Nephron (organoid): Measurements from ENCODE around the gene CKAP5.
A peak's percentile ranks its signal among the peaks of the same experiment; 100 is the strongest.

Experiments
- H3K27ac Mint-ChIP-seq, 3 experiments: 2 replicates each; pipeline ENCODE4 v1.8.0; 2020; ENCODE audit warnings: mixed read lengths in 3 of 3, mild to moderate bottlenecking in 2 of 3, moderate library complexity in 1 of 3
- H3K27me3 Mint-ChIP-seq: 2 replicates; pipeline ENCODE4 v1.8.0; 2021; ENCODE audit warnings: low read depth, mild to moderate bottlenecking, moderate library complexity, mixed read lengths
- H3K36me3 Mint-ChIP-seq: 2 replicates; pipeline ENCODE4 v1.8.0; 2020; ENCODE audit warnings: low read depth, mixed read lengths
- H3K4me1 Mint-ChIP-seq: 2 replicates; pipeline ENCODE4 v1.8.0; 2020; ENCODE audit warnings: mixed read lengths
- H3K4me3 Mint-ChIP-seq, 3 experiments: 2 replicates each; pipeline ENCODE4 v1.8.0; 2020; ENCODE audit warnings: mild to moderate bottlenecking in 3 of 3, mixed read lengths in 3 of 3, moderate library complexity in 2 of 3
- H3K9me3 Mint-ChIP-seq: 2 replicates; pipeline ENCODE4 v1.8.0; 2020; ENCODE audit warnings: mixed read lengths
- CTCF ChIP-seq, 3 experiments: fragments of 200-600 bp; sonication (generic); IDR thresholded peaks; one replicate each; pipeline ENCODE4 v1.5.0; 2021; ENCODE audit warnings: antibody characterized with exemption in 3 of 3; ENCODE audit not compliant: unreplicated experiment in 3 of 3

Gene CKAP5

GRCh38 chr11:46837860-46838259 is 8.2 kb downstream of the CKAP5 start:
- Mint-ChIP-seq H3K4me3 (no peak overlapping the region), H3K27ac (no peak overlapping the region), H3K36me3 (peaks cover 7% of the 10 kb centered on the region), H3K4me1 (peaks cover 10% of the 10 kb centered on the region), H3K27me3 (no peaks in the 10 kb centered on the region), H3K9me3 (no peaks in the 10 kb centered on the region)
- no peak for TF ChIP-seq CTCF (IDR thresholded peaks at IDR 0.05; ENCODE audit: unreplicated experiment in 3 of 3)

GRCh38 chr11:46836870-46837269 is 9.2 kb downstream of the CKAP5 start:
- no peaks in the 10 kb centered on the region for H3K27me3 Mint-ChIP-seq
- no peak overlapping the region for H3K27ac Mint-ChIP-seq
- H3K36me3 Mint-ChIP-seq, result peaks cover under 1% of the 10 kb centered on the region
- no peaks in the 10 kb centered on the region for H3K9me3 Mint-ChIP-seq
- TF ChIP-seq CTCF (IDR thresholded peaks at IDR 0.05; ENCODE audit: unreplicated experiment in 3 of 3), result no peak
- no peak overlapping the region for H3K4me3 Mint-ChIP-seq
- peaks cover 5% of the 10 kb centered on the region for H3K4me1 Mint-ChIP-seq

GRCh38 chr11:46836431-46836830 is 9.6 kb downstream of the CKAP5 start:
- H3K27ac Mint-ChIP-seq, result no peak overlapping the region
- no peaks in the 10 kb centered on the region for H3K9me3 Mint-ChIP-seq
- H3K27me3 Mint-ChIP-seq, result no peaks in the 10 kb centered on the region
- H3K4me3 Mint-ChIP-seq, result no peak overlapping the region
- H3K36me3 Mint-ChIP-seq, result peaks cover under 1% of the 10 kb centered on the region
- no peak for TF ChIP-seq CTCF (IDR thresholded peaks at IDR 0.05; ENCODE audit: unreplicated experiment in 3 of 3)
- peaks cover 5% of the 10 kb centered on the region for H3K4me1 Mint-ChIP-seq

- peaks cover 5% of the 10 kb centered on the region for H3K4me1 Mint-ChIP-seq
- H3K27ac Mint-ChIP-seq, result no peak overlapping the region
- no peak for TF ChIP-seq CTCF (IDR thresholded peaks at IDR 0.05; ENCODE audit: unreplicated experiment in 3 of 3)
Measured at GRCh38 chr11:46835897-46836296, 10.2 kb downstream of the CKAP5 start.

DNA sequence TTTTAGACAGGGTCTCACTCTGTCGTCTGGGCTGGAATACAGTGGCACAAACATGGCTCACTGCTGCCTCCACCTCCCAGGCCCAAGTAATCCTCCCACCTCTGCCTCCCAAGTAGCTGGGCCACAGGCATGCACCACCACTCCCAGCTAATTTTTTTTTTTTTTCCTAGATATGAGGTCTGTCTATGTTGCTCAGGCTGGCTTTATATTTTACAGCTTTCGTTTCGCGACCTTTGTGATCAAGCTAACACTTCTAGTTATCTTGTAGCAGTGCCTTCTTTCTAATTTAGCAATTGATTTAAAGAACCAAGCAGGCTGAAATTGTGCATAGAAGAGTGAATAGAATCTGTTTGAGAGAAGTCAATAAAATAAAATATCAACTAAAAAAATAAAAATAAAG is 11.3 kb downstream of the CKAP5 start:
- Mint-ChIP-seq H3K4me1 (peaks cover 5% of the 10 kb centered on the region), H3K9me3 (no peaks in the 10 kb centered on the region), H3K36me3 (peaks cover 7% of the 10 kb centered on the region), H3K27me3 (no peaks in the 10 kb centered on the region), H3K4me3 (no peak overlapping the region), H3K27ac (no peak overlapping the region)
- TF ChIP-seq CTCF (IDR thresholded peaks at IDR 0.05; ENCODE audit: unreplicated experiment in 3 of 3), result no peak

More at GRCh38 chr11:46835897-46836296, 10.2 kb downstream of the CKAP5 start:
- no peaks in the 10 kb centered on the region for H3K27me3 Mint-ChIP-seq
- no peak overlapping the region for H3K4me3 Mint-ChIP-seq
- H3K36me3 Mint-ChIP-seq, result peaks cover 4% of the 10 kb centered on the region
- no peaks in the 10 kb centered on the region for H3K9me3 Mint-ChIP-seq

GRCh38 chr11:46832511-46833214 is 13.4 kb downstream of the CKAP5 start:
- H3K4me1 Mint-ChIP-seq, result peaks cover 16% of the 10 kb centered on the region
- no peaks in the 10 kb centered on the region for H3K9me3 Mint-ChIP-seq
- no peak for TF ChIP-seq CTCF (IDR thresholded peaks at IDR 0.05; ENCODE audit: unreplicated experiment in 3 of 3)

More at GRCh38 chr11:46832511-46833214, 13.4 kb downstream of the CKAP5 start:
- Mint-ChIP-seq H3K36me3 (peaks cover 7% of the 10 kb centered on the region), H3K27ac (peak overlapping the region in 1 of 3 experiments; percentile 7), H3K27me3 (no peaks in the 10 kb centered on the region), H3K4me3 (no peak overlapping the region)
